ENCODE measurements around the gene LAPTM4A.

GRCh38 chr2:19990416-19990728, 61.1 kb downstream of the LAPTM4A start:
- TF ChIP-seq, protein P1, sequence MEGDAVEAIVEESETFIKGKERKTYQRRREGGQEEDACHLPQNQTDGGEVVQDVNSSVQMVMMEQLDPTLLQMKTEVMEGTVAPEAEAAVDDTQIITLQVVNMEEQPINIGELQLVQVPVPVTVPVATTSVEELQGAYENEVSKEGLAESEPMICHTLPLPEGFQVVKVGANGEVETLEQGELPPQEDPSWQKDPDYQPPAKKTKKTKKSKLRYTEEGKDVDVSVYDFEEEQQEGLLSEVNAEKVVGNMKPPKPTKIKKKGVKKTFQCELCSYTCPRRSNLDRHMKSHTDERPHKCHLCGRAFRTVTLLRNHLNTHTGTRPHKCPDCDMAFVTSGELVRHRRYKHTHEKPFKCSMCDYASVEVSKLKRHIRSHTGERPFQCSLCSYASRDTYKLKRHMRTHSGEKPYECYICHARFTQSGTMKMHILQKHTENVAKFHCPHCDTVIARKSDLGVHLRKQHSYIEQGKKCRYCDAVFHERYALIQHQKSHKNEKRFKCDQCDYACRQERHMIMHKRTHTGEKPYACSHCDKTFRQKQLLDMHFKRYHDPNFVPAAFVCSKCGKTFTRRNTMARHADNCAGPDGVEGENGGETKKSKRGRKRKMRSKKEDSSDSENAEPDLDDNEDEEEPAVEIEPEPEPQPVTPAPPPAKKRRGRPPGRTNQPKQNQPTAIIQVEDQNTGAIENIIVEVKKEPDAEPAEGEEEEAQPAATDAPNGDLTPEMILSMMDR (IDR thresholded peaks at IDR 0.05): no peak
- TF ChIP-seq ZFX (IDR thresholded peaks at IDR 0.05; ENCODE audit: borderline replicate concordance): no peak
